Upper lobe of right lung (tissue), 1 donor: ENCODE results near the gene MTREX. TPM values are rescaled to one million over a fixed set of nuclear protein-coding genes. Genes with fewer than 3 reads are reported as not detected.
A peak's percentile ranks its signal among the peaks of the same experiment; 100 is the strongest.

Experiments
- ATAC-seq: fragments of 200-7000 bp; cut with Tn5 transposase; one replicate; pipeline ENCODE4 v1.9.1; 2020; ENCODE audit warnings: mild to moderate bottlenecking, moderate library complexity
- DNase-seq: peaks from one replicate; pipeline ENCODE4 v3.0.0-alpha.2; 2020
- H3K27ac ChIP-seq: fragments of 200-600 bp; one replicate; pipeline ENCODE4 v1.8.0; 2022
- H3K27me3 ChIP-seq: fragments of 200-600 bp; one replicate; pipeline ENCODE4 v1.8.0; 2022; ENCODE audit warnings: mild to moderate bottlenecking
- H3K36me3 ChIP-seq: fragments of 200-600 bp; one replicate; pipeline ENCODE4 v1.8.0; 2022
- H3K4me1 ChIP-seq: fragments of 200-600 bp; one replicate; pipeline ENCODE4 v1.8.0; 2022
- H3K4me3 ChIP-seq: fragments of 200-600 bp; one replicate; pipeline ENCODE4 v1.8.0; 2022; ENCODE audit warnings: mild to moderate bottlenecking
- H3K9me3 ChIP-seq: fragments of 200-600 bp; one replicate; pipeline ENCODE4 v1.8.0; 2022
- CTCF ChIP-seq: fragments of 200-600 bp; IDR thresholded peaks from one replicate; pipeline ENCODE4 v1.8.0; 2022; ENCODE audit warnings: antibody characterized with exemption
- intact Hi-C: fragments of 100-400 bp; cut with DNase I; formaldehyde crosslinking; loops from one replicate; pipeline ENCODE4 v1.11.0; 2022
- total RNA-seq: library from RNA; stranded (reverse); fragmentation: NEBNext Ultra II Directional; extraction: Animal tissue kit (Norgen Biotek cat#: 25700); gene quantifications from one replicate; pipeline ENCODE4 v1.2.1, GENCODE V29; 2021
- donor health status: DM: no; HTN: yes; CAD: no; lungs with severe emphysema.

The MTREX gene
- total RNA-seq, 1 donor from 2014 or later: 67.6 TPM

- Histone ChIP-seq H3K27me3 (no peaks in the 10 kb centered on the region), H3K9me3 (no peaks in the 10 kb centered on the region), H3K27ac (no peak overlapping the region), H3K36me3 (no peaks in the 10 kb centered on the region), H3K4me1 (no peaks in the 10 kb centered on the region), H3K4me3 (no peak overlapping the region)
- ATAC-seq: no peak
- DNase-seq: no peak
- intact Hi-C loops: no loop called here
- TF ChIP-seq CTCF: no peak
These were observed 142.4 kb downstream of the MTREX start for GRCh38 chr5:55450050-55450765.

GRCh38 chr5:55451976-55452375 is 144.2 kb downstream of the MTREX start:
- Histone ChIP-seq H3K4me3 (no peak overlapping the region), H3K27ac (no peak overlapping the region), H3K27me3 (no peaks in the 10 kb centered on the region), H3K4me1 (no peaks in the 10 kb centered on the region), H3K36me3 (no peaks in the 10 kb centered on the region), H3K9me3 (no peaks in the 10 kb centered on the region)
- ATAC-seq (peak; percentile 38), DNase-seq (no peak)
- intact Hi-C loops: no loop called here
- TF ChIP-seq CTCF: no peak

GRCh38 chr5:55453211-55453610 is 145.4 kb downstream of the MTREX start:
- no peaks in the 10 kb centered on the region for H3K4me1 ChIP-seq
- DNase-seq (no peak), ATAC-seq (no peak)
- no peak overlapping the region for H3K4me3 ChIP-seq
- H3K36me3 ChIP-seq: no peaks in the 10 kb centered on the region
- H3K27ac ChIP-seq: no peak overlapping the region
- H3K9me3 ChIP-seq: no peaks in the 10 kb centered on the region
- intact Hi-C loops: no loop called here
- TF ChIP-seq CTCF: no peak
- H3K27me3 ChIP-seq: no peaks in the 10 kb centered on the region

GRCh38 chr5:55454282-55454681 is 146.5 kb downstream of the MTREX start:
- intact Hi-C loops: no loop called here
- ATAC-seq: no peak
- Histone ChIP-seq H3K36me3 (no peaks in the 10 kb centered on the region), H3K27ac (no peak overlapping the region), H3K27me3 (no peaks in the 10 kb centered on the region), H3K9me3 (no peaks in the 10 kb centered on the region), H3K4me3 (no peak overlapping the region), H3K4me1 (no peaks in the 10 kb centered on the region)
- no peak for TF ChIP-seq CTCF
- no peak for DNase-seq

- DNase-seq (no peak), ATAC-seq (no peak)
These were observed 148.6 kb downstream of the MTREX start for GRCh38 chr5:55456216-55456895.

More at GRCh38 chr5:55456216-55456895, 148.6 kb downstream of the MTREX start:
- intact Hi-C loops: no loop called here
- no peak for TF ChIP-seq CTCF
- H3K27me3 ChIP-seq: no peaks in the 10 kb centered on the region
- no peak overlapping the region for H3K4me3 ChIP-seq
- H3K27ac ChIP-seq: no peak overlapping the region
- H3K36me3 ChIP-seq: no peaks in the 10 kb centered on the region
- H3K9me3 ChIP-seq: no peaks in the 10 kb centered on the region
- H3K4me1 ChIP-seq: no peaks in the 10 kb centered on the region
